ENCODE measurements around the gene P3H1. TPM values are rescaled to one million over a fixed set of nuclear protein-coding genes. Genes with fewer than 3 reads are reported as not detected.

P3H1 gene
- total RNA-seq, 1 experiment from 2014 or later = 57.8 TPM

DNA sequence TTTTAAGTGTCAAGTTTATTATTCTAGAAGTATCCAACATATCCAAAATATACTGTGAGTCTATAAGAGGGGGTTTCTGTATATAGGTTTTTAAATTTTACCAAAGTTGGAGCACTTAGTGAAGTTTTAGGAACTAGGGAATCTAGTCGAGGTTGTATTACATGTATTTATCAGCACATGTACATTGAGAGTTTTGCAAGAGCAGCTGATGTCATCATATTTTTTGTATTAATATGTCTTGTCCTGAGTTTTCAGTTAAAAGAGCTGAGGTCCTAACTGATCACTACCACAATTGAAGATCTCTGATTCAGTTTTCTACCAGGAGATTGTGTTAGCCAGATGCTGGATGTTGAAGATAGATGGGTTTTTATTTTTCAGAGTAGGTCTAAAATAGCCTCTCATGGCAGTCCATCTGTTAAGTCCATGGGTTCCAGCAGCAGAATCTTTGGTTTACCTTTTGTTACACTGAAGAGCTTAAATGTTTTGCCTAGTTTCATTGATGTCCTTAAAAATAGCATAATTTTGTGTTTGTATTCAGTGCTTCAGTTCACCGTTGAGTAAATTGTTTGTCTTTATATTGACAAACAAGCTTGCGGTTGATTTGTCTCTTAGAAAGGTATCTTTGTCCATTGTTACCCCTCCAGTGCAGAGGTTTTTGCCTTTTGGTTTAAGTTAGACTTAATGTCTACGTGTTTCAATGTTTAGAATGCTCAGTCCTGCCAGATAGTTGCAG, 68.6 kb downstream of the P3H1 start:
- TF ChIP-seq CTCF (conservative IDR thresholded peaks at IDR 0.05; ENCODE audit: low read depth, low read length) = no peak
- TF ChIP-seq EZH2 (IDR thresholded peaks at IDR 0.05; ENCODE audit: borderline replicate concordance, low read depth, low read length, poor library complexity, severe bottlenecking) = no peak
- ChIA-PET POLR2A (ENCODE audit: low non-redundant PET) (no interaction called here), CTCF (no interaction called here)

More for the DNA sequence above, 68.6 kb downstream of the P3H1 start:
- Histone ChIP-seq H3K36me3 (ENCODE audit: insufficient read depth, low read length, poor library complexity, severe bottlenecking) (peaks cover 100% of the 10 kb centered on the region), H3K4me1 (ENCODE audit: insufficient read depth, low read length, poor library complexity, severe bottlenecking) (no peaks in the 10 kb centered on the region), H3K27me3 (replicated peaks; ENCODE audit: insufficient read depth, low read depth, low read length, poor library complexity) (no peaks in the 10 kb centered on the region), H3K27ac (ENCODE audit: low read depth, low read length, poor library complexity, severe bottlenecking) (no peak overlapping the region), H3K9me3 (ENCODE audit: low read depth, low read length, poor library complexity, severe bottlenecking) (no peaks in the 10 kb centered on the region), H3K4me3 (ENCODE audit: low read depth, low read length, poor library complexity, severe bottlenecking) (no peak overlapping the region)
- intact Hi-C loops (cut with micrococcal nuclease; ENCODE audit: unreplicated experiment) = no loop called here
- no peak for DNase-seq (ENCODE audit: low spot score)
- no TSS peak for BruUV-seq (replicated peaks)

Other genes starting within 250 kb of the P3H1 start
- 75.9 and 79.0 TPM in 2 replicates for gene PPIH, start 108.6 kb downstream of the P3H1 start, total RNA-seq (2021)
- 1,480 and 1,576 TPM in 2 replicates for gene YBX1, start 84.6 kb downstream of the P3H1 start, total RNA-seq (2021)
- gene CLDN19, start 26.8 kb downstream of the P3H1 start, total RNA-seq (2021) = not detected in 2 replicates
- 13.1 and 14.7 TPM in 2 replicates for gene C1orf50, start 221 bp upstream of the P3H1 start, total RNA-seq (2021)
- gene TMEM269, start 18.0 kb upstream of the P3H1 start, total RNA-seq (2021) = 1.2 and 1.7 TPM in 2 replicates
- gene ERMAP, start 50.1 kb upstream of the P3H1 start, total RNA-seq (2021) = 3.0 and 3.5 TPM in 2 replicates
- gene SVBP, start 50.4 kb upstream of the P3H1 start, total RNA-seq (2021) = 49.4 and 50.8 TPM in 2 replicates
- gene ZNF691, start 79.6 kb upstream of the P3H1 start, total RNA-seq (2021) = 13.5 and 14.2 TPM in 2 replicates
- gene SLC2A1, start 191.8 kb upstream of the P3H1 start, total RNA-seq (2021) = 36.7 and 43.2 TPM in 2 replicates